ENCODE data around the gene AGPAT3. TPM values are rescaled to one million over a fixed set of nuclear protein-coding genes. Genes with fewer than 3 reads are reported as not detected.

AGPAT3 gene
- polyA plus RNA-seq, 6 donors from 2014 or later: 6.4 to 11.9 (median 8.1) TPM

DNA sequence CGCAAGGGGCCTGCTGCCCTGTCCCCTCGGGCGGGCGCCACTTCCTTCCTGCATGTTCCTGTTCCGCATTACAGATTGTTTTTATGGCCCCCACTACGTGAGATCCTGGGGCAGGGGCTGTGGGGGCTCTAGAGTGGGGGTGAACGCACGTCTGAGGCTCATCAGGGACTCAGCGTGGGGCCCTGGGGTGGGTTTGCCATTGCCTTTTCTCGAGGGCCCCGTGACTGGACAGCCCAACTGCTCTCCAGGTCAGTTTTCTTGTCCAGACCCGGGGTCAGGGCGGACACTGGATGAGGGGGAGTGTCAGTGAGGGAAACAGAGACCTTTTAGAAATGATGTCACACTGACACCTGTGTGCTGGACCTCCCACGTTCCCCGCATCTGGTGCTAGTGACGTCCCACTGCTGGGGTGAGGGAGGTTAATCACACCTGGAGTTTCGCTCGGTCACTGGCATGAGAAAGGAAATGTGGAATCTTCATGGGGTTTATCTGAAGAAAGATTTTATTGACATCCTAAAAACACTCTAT, 65.9 kb downstream of the AGPAT3 start:
- Mint-ChIP-seq H3K27me3 (no peaks in the 10 kb centered on the region), H3K4me1 (peaks cover 19 to 28% (median 20%) of the 10 kb centered on the region in 3 donors), H3K36me3 (no peaks in the 10 kb centered on the region), H3K27ac (no peak overlapping the region), H3K9me3 (no peaks in the 10 kb centered on the region), H3K4me3 (no peak overlapping the region)
- ATAC-seq (ENCODE audit: low read depth in 2 of 2) (no peak), DNase-seq (no peak)

DNA sequence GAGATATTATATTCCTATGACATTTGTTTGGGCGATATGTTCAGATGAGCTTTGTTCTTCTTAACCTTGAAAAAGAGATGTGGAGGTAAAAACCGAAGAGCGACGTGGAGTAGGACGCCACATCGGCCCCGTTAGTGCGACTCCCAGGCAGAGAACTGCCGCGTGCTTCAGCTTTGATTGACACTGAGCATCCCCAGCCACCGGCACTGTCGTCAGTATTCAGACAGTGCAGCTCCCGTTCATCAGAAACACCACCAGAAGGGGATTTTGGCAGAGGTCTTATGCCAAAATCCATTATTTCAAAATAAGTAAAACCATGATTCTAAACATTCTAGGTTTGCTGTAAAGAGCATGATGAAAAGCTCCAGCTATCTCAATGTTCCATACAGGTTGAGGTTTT, 66.5 kb downstream of the AGPAT3 start:
- Mint-ChIP-seq H3K27me3 (no peaks in the 10 kb centered on the region), H3K36me3 (no peaks in the 10 kb centered on the region), H3K27ac (peak overlapping the region in 2 of 6 donors; percentile 3 to 49), H3K9me3 (no peaks in the 10 kb centered on the region), H3K4me1 (peaks cover 19 to 28% (median 21%) of the 10 kb centered on the region in 3 donors), H3K4me3 (no peak overlapping the region)
- DNase-seq (no peak), ATAC-seq (ENCODE audit: low read depth in 2 of 2) (no peak)

DNA sequence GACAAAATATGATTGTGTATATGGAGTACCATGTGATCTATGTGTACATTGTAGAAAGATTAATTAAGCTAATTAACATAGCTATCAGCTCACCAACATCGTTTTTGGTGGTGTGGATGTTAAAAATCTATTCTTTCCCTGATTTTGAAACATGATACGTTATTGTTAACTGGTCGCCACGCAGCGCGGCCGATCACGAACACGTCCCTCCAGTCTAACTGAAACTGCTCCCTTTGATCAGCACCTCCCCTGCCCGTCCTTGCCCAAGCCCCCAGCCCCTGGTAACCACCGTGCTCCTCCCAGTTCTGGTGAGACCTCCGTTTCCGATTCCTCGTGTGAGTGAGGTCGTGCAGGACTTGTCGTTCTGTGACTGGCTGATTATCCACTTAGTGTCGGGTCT, 67.0 kb downstream of the AGPAT3 start:
- no peak overlapping the region for H3K4me3 Mint-ChIP-seq
- peak overlapping the region in 4 of 6 donors; percentile 35 to 95 (median 88) for H3K27ac Mint-ChIP-seq

DNA sequence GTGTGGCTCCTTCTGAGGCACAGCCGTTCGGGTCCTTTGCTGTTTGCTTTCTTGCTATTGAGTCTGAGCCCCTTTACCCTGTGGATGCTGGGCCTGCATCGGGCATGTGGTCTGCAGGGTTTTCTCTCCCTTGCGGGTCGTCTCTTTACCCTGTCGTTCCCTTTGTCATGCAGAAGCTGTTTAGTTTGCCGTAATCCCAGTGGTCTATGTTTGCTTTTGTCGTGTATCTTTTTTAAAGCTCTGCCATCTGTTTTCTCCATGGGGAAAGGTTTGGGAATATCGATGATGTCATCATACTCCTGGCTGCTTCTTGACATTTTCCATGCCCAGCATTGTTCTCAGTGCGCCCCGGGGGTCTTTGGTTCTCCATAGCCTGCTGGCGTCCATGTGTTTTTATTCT, 68.2 kb downstream of the AGPAT3 start:
- Mint-ChIP-seq H3K36me3 (no peaks in the 10 kb centered on the region), H3K4me1 (peaks cover 29 to 39% (median 38%) of the 10 kb centered on the region in 3 donors), H3K27me3 (no peaks in the 10 kb centered on the region), H3K9me3 (no peaks in the 10 kb centered on the region), H3K27ac (peak overlapping the region in 2 of 6 donors; percentile 23 to 59), H3K4me3 (peak overlapping the region in 1 of 8 donors; percentile 41)
- DNase-seq: no peak
- no peak for ATAC-seq (ENCODE audit: low read depth in 2 of 2)

More for the DNA sequence above, 67.0 kb downstream of the AGPAT3 start:
- no peaks in the 10 kb centered on the region for H3K27me3 Mint-ChIP-seq
- H3K9me3 Mint-ChIP-seq: no peaks in the 10 kb centered on the region
- peaks cover 19 to 28% (median 26%) of the 10 kb centered on the region in 3 donors for H3K4me1 Mint-ChIP-seq
- no peaks in the 10 kb centered on the region for H3K36me3 Mint-ChIP-seq
- no peak for ATAC-seq (ENCODE audit: low read depth in 2 of 2)
- DNase-seq: no peak

DNA sequence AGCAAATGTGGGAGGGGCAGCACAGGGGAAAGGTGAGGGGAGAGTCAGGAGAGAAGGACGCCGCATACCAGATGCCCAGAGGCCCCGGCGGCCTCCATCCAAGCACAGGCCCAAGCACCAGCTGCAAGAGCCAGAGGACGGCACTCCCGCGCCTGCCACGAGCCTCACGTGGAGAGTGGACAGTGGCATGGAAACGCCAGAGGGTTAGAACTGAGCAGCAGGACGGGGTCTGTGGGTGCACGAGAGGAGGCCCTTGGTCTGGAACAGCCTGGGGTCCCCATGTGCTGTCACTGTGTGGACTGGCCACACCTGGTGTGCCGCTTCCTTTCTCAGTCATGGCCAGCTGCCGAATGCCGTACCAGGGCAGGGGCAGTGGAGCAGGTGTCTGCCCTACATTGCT, 68.7 kb downstream of the AGPAT3 start:
- Mint-ChIP-seq H3K4me1 (peaks cover 32 to 44% (median 43%) of the 10 kb centered on the region in 3 donors), H3K4me3 (no peak overlapping the region), H3K9me3 (no peaks in the 10 kb centered on the region), H3K27ac (no peak overlapping the region), H3K36me3 (no peaks in the 10 kb centered on the region), H3K27me3 (no peaks in the 10 kb centered on the region)
- DNase-seq (no peak), ATAC-seq (ENCODE audit: low read depth in 2 of 2) (no peak)

DNA sequence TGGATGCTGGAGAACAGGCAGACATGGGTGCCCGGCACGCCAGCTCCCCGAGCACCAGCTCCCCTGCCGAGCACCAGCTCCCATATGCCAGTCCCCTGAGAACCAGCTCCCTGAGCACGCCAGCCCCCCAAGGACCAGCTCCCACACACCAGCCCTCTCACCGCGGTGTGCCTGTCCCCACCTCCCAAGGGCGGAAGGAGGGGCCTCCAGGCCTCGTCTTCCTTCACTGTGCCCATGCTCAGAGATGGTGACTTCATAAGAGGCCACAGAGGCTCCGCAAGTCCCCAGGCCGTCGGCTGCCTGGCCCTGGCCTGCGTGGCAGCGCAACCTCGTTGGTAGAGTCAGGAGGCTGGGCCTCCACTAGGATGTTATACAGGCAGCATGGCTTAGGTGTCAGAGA, 69.1 kb downstream of the AGPAT3 start:
- H3K9me3 Mint-ChIP-seq: no peaks in the 10 kb centered on the region

DNA sequence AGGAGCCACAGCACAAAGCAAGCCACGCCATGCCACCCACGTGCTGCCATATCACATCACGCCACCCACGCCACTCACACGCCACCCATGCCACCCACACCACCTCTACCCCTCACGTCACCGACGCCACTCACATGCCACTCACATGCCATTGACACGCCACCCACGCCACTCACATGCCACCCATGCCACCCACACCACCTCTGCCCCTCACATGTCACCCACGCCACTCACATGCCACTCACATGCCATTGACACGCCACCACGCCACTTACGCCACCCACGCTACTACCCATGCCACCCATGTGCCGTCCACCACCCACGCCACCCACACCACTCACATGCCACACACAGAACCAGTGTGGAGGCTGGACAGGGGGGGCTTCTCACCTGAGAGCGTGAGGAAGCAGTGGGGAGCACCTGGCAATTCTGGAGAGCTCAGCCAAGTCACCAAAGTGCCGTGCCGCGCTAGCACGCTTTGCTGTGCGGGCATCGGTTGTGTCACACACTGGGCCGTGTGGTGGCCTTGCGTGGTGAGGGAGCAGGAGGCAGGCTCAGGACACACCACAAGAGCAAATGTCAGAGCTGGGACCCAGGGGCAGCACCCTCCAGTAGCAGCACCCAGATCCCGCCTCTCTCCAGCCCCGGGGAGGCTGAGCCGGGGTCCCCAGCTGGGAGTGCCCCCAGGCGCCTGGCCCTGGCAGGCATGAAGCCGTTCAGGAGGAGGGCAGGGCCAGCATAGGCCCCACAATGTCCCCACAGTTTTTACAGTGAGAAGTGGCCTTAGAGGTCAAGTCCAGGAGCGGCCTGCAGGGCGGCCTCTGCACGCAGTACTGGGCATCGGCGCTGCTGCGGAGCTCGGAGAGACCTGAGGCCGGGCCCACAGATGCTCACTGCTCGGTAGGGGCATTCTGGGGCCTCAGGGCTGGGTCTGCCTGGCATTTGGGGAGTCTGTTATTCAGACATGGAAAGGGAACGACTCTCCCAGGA, 70.0 kb downstream of the AGPAT3 start:
- ATAC-seq (ENCODE audit: low read depth in 2 of 2) (no peak), DNase-seq (no peak)
- no peak overlapping the region for H3K27ac Mint-ChIP-seq
- peak overlapping the region in 1 of 8 donors; percentile 35 for H3K4me3 Mint-ChIP-seq
- peaks cover 33 to 52% (median 46%) of the 10 kb centered on the region in 3 donors for H3K4me1 Mint-ChIP-seq
- H3K36me3 Mint-ChIP-seq: no peaks in the 10 kb centered on the region
- no peaks in the 10 kb centered on the region for H3K27me3 Mint-ChIP-seq
- no peaks in the 10 kb centered on the region for H3K9me3 Mint-ChIP-seq

More for the DNA sequence above, 69.1 kb downstream of the AGPAT3 start:
- Mint-ChIP-seq H3K27me3 (no peaks in the 10 kb centered on the region), H3K4me3 (no peak overlapping the region), H3K36me3 (no peaks in the 10 kb centered on the region), H3K4me1 (peaks cover 33 to 49% (median 47%) of the 10 kb centered on the region in 3 donors), H3K27ac (peak overlapping the region in 1 of 6 donors; percentile 64)
- no peak for DNase-seq
- ATAC-seq (ENCODE audit: low read depth in 2 of 2): no peak

DNA sequence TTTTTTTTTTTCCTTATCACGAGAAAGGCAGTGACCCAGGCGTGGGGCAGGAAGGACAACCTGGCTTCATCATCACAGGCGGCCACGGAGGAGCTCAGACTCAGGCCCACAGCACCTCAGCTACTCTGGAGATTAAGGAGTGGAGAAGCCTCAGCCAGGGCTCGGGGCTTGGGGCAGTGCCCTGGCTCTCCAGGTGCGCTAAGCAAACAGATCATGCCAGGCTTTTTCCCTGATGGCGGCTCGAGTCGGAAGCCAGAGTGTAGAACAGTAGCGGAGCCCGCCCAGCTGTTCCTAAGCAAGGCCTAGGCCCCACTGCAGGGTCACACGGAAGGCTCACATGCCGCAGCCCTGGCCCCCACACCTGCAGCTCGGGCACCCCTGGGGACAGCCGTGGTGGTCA, 70.7 kb downstream of the AGPAT3 start:
- no peaks in the 10 kb centered on the region for H3K36me3 Mint-ChIP-seq
- DNase-seq (no peak), ATAC-seq (ENCODE audit: low read depth in 2 of 2) (no peak)
- H3K27ac Mint-ChIP-seq: no peak overlapping the region
- no peak overlapping the region for H3K4me3 Mint-ChIP-seq
- no peaks in the 10 kb centered on the region for H3K9me3 Mint-ChIP-seq
- H3K27me3 Mint-ChIP-seq: no peaks in the 10 kb centered on the region
- H3K4me1 Mint-ChIP-seq: peaks cover 32 to 52% (median 46%) of the 10 kb centered on the region in 3 donors

DNA sequence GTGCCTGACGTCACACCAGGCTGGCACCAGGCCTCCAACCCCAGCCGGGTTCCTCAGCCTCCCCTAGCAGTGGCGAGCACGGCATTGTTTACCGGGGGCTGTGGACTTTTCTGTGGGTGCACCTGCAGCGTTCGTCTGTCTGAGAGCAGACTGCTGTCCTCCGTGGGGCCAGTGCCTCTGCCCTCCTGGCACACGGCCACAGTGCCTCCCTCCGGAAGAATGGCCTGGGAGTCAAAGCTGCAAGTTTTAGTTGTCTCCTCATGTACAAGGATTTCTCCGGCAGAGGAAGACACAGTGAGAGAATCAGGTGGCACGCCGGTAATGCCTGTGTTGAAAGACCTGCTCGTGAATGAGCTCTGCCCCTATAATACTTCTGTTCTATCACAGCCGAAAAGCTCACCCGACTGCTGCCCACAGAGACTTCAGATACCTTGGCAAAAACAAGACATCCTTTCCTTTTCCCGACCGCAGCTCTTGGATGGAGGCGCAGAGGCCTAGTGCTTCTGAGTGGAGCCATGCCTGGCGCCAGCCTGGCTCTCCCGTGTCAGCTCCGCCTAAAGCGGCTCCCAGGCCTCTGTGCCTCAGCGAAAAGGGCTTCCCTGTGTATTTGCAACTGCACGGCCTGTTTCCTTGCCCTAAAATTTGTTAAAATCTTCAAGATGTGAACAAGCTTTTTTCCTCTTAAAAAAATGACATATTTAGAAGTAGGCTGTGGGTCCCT, 71.4 kb downstream of the AGPAT3 start:
- ATAC-seq (ENCODE audit: low read depth in 2 of 2) (no peak), DNase-seq (no peak)
- Mint-ChIP-seq H3K9me3 (no peaks in the 10 kb centered on the region), H3K4me1 (peaks cover 32 to 52% (median 44%) of the 10 kb centered on the region in 3 donors), H3K27ac (no peak overlapping the region), H3K4me3 (peak overlapping the region in 1 of 8 donors; percentile 12), H3K27me3 (no peaks in the 10 kb centered on the region), H3K36me3 (no peaks in the 10 kb centered on the region)

DNA sequence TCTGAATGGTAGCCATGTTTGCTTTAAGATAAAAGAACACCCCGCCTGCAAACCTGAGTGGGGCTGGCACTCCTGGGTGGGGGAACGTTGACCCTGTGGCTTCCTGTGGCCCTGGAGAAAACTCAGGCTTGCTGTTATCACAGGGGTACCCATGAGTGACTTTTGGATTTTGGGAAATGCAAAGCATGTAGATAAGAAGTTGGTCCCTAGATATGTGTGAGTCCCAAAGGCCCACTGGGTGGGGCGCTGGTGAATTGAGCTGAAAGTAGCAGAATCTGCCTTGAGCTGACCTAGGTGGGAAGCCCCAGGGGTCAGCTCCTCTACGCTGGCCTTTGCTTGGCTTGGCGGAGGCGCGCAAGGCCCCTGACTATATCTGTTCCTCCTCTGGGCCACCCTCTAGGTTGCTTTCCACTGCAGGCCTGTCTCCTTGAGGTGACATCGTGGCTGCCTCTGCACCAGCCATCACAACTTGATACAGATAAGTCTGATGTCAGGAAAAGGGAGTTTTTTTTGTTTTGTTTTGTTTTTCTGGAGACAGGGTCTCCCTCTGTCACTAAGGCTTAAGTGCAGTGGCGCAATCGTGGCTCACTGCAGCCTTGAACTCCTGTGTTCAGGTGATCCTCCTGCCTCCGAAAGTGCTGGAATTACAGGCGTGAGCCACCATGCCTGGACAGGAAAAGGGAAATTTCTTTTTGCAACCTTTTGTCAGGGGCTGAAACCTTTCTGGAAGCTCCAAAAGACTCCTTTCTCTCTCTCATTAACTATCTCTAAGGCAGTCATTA, 72.2 kb downstream of the AGPAT3 start:
- no peak for DNase-seq
- ATAC-seq (ENCODE audit: low read depth in 2 of 2): no peak
- Mint-ChIP-seq H3K36me3 (no peaks in the 10 kb centered on the region), H3K4me1 (peaks cover 26 to 48% (median 38%) of the 10 kb centered on the region in 3 donors), H3K27me3 (no peaks in the 10 kb centered on the region), H3K9me3 (no peaks in the 10 kb centered on the region), H3K27ac (peak overlapping the region in 3 of 6 donors; percentile 11 to 85 (median 34)), H3K4me3 (peak overlapping the region in 5 of 8 donors; percentile 30 to 78 (median 72))

DNA sequence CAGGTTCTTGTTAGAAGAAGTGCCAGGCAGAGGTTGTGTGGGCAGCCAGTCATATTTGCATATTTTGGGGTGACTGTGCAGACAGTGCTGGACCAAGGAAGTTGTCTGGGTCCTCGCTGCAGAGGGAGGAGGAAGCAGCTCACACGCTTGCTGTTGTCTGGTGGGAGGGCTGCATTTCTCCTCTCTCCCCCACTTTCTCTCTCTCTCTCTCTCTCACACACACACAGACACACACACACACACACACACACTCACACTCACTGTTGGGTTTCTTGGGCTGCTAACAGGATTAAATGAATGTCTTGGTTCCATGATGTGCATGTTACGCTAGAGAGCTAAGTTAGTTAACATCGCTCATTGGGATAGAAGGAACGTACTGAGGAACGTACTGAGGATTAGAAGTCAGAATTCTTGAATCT, 72.9 kb downstream of the AGPAT3 start:
- peak; percentile 32 to 46 for ATAC-seq (ENCODE audit: low read depth in 2 of 2)
- H3K27ac Mint-ChIP-seq: peak overlapping the region in 3 of 6 donors; percentile 34 to 85 (median 60)
- H3K36me3 Mint-ChIP-seq: no peaks in the 10 kb centered on the region

DNA sequence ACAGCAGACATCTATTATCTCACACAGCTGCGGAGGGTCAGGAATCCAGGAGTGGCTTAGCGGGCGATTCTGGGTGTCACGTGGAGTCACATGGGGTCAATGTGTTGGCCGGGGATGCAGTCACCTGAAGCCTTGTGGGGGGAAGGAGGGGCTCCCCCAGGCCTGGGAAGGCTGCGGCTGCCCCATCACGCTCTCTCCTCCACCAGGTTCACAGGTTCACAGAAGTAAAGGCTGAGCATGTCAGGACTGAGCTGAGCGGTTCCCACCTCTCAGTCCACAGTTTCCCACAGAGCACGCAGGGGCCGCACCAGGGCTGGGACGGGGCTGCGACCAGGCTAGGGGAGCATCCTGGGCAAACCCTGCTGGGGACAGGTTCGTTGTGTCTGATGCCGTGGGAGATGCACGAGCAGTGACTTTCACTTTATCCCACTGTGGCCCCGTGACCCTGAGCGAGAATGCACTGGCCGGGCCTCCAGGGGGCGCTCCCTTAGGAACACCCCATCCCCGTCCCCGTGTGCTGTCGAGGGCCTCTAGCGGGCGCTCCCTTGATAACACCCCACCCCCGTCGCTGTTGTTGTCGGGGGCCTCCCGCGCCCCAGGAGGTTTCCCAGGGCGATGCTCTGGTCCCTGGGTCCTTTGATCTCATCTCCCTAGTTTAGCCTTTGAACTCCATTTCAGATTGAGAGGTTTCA, 73.9 kb downstream of the AGPAT3 start:
- Mint-ChIP-seq H3K36me3 (no peaks in the 10 kb centered on the region), H3K4me1 (peaks cover 18 to 37% (median 30%) of the 10 kb centered on the region in 3 donors), H3K4me3 (peak overlapping the region; percentile 79 to 94 (median 92)), H3K9me3 (no peaks in the 10 kb centered on the region), H3K27ac (peak overlapping the region in 5 of 6 donors; percentile 34 to 94 (median 80)), H3K27me3 (no peaks in the 10 kb centered on the region)
- ATAC-seq (ENCODE audit: low read depth in 2 of 2): peak; percentile 94 to 98
- peak; percentile 86 for DNase-seq

More for the DNA sequence above, 72.9 kb downstream of the AGPAT3 start:
- Mint-ChIP-seq H3K9me3 (no peaks in the 10 kb centered on the region), H3K27me3 (no peaks in the 10 kb centered on the region), H3K4me1 (peaks cover 23 to 44% (median 36%) of the 10 kb centered on the region in 3 donors), H3K4me3 (peak overlapping the region; percentile 17 to 94 (median 75))
- DNase-seq: peak; percentile 25
